HepG2 (cell line): ENCODE measurements around the gene TRIP6. TPM values are rescaled to one million over a fixed set of nuclear protein-coding genes. Genes with fewer than 3 reads are reported as not detected.

ENCODE experiments used
- BRCA1 ChIP-seq: sonication (generic); formaldehyde crosslinking; IDR thresholded peaks from 2 replicates; pipeline ENCODE4 v1.4.0; 2020; ENCODE audit warnings: missing genetic modification reagents
- CSRNP2 ChIP-seq: sonication (generic); formaldehyde crosslinking; conservative IDR thresholded peaks from 2 replicates; pipeline ENCODE4 v1.8.0; 2022; ENCODE audit warnings: low read depth, missing genetic modification reagents
- PLSCR1 ChIP-seq: sonication (generic); formaldehyde crosslinking; IDR thresholded peaks from 2 replicates; pipeline ENCODE4 v1.5.0; 2020; ENCODE audit warnings: missing genetic modification reagents, mild to moderate bottlenecking, borderline replicate concordance
- RELA ChIP-seq: sonication (generic); formaldehyde crosslinking; IDR thresholded peaks from 2 replicates; pipeline ENCODE4 v1.4.0; 2020; ENCODE audit warnings: missing genetic modification reagents
- ZBED4 ChIP-seq: sonication (generic); formaldehyde crosslinking; IDR thresholded peaks from 2 replicates; pipeline ENCODE4 v1.4.0; 2020; ENCODE audit warnings: missing genetic modification reagents, borderline replicate concordance
- ZBTB8A ChIP-seq: sonication (generic); formaldehyde crosslinking; IDR thresholded peaks from 2 replicates; pipeline ENCODE4 v1.4.0; 2020; ENCODE audit warnings: mild to moderate bottlenecking, low read depth, missing genetic modification reagents, borderline replicate concordance
- ZHX2 ChIP-seq, 2 experiments: sonication (generic) in 1 of 2; formaldehyde crosslinking in 1 of 2; IDR thresholded peaks; 2 replicates each; pipeline versions ENCODE4 v1.6.1 to v1.9.0; 2014 to 2022; ENCODE audit warnings: antibody characterized with exemption in 1 of 2, borderline replicate concordance in 1 of 2, inconsistent platforms in 1 of 2, low read depth in 1 of 2, missing genetic modification reagents in 1 of 2
- ZNF589 ChIP-seq: sonication (generic); formaldehyde crosslinking; conservative IDR thresholded peaks from 2 replicates; pipeline ENCODE4 v1.8.0; 2022; ENCODE audit warnings: mild to moderate bottlenecking, moderate library complexity, missing genetic modification reagents
- ZNF607 ChIP-seq: sonication (generic); formaldehyde crosslinking; IDR thresholded peaks from 2 replicates; pipeline ENCODE4 v1.5.1; 2020; ENCODE audit warnings: missing genetic modification reagents, mild to moderate bottlenecking, borderline replicate concordance
- ZSCAN9 ChIP-seq: IDR thresholded peaks from 2 replicates; pipeline ENCODE4 v1.6.1; 2016; ENCODE audit warnings: borderline replicate concordance
- polyA plus RNA-seq, 8 experiments: library from polyadenylated mRNA; depleted of rRNA in 3 of 8; stranded (reverse) in 7 of 8; unstranded in 1 of 8; fragments of >200 nt; fragmentation: Illumina TruSeq in 4 of 8; extraction: Trizol in 4 of 8; gene quantifications; 2 replicates each; pipeline versions ENCODE4 v1.2.1 to v1.2.3, GENCODE V29; 2011 to 2016; ENCODE audit warnings: low read depth in 4 of 8, missing spikeins in 1 of 8, mixed read lengths in 1 of 8; ENCODE audit not compliant: insufficient read depth in 1 of 8
- total RNA-seq, 5 experiments: library from RNA; depleted of rRNA; stranded (reverse); fragments of >200 nt; fragmentation: Illumina TruSeq; extraction: Trizol; gene quantifications; 2 replicates each; pipeline ENCODE4 v1.2.3, GENCODE V29; 2016; ENCODE audit warnings: low read depth in 1 of 5
- TF ChIP-seq, protein P1 (sequence below): IDR thresholded peaks from 2 replicates; pipeline ENCODE4 v1.6.1; 2012; ENCODE audit warnings: low read length, improper control_type of control experiment

Gene TRIP6
- total and polyA plus RNA-seq, 2 of the 13 experiments (the other 11 are each of a cell fraction or from before 2014, with no cell fraction given): 0.34 to 0.38 TPM

GRCh38 chr7:100859856-100860255 is 7.3 kb upstream of the TRIP6 start (continued):
- TF ChIP-seq PLSCR1 (CRISPR knock-in tag) (no peak), ZNF589 (CRISPR knock-in tag) (no peak), ZSCAN9 (CRISPR knock-in tag) (no peak), BRCA1 (no peak), ZBTB8A (no peak), ZNF607 (CRISPR knock-in tag) (no peak), ZHX2 (IDR thresholded peaks at IDR 0.05; ENCODE audit: low read depth) (no peak), ZHX2 (CRISPR knock-in tag; IDR thresholded peaks at IDR 0.05; ENCODE audit: borderline replicate concordance) (no peak), RELA (CRISPR knock-in tag) (no peak), CSRNP2 (CRISPR knock-in tag) (no peak), ZBED4 (CRISPR knock-in tag) (no peak)
- TF ChIP-seq, protein P1, sequence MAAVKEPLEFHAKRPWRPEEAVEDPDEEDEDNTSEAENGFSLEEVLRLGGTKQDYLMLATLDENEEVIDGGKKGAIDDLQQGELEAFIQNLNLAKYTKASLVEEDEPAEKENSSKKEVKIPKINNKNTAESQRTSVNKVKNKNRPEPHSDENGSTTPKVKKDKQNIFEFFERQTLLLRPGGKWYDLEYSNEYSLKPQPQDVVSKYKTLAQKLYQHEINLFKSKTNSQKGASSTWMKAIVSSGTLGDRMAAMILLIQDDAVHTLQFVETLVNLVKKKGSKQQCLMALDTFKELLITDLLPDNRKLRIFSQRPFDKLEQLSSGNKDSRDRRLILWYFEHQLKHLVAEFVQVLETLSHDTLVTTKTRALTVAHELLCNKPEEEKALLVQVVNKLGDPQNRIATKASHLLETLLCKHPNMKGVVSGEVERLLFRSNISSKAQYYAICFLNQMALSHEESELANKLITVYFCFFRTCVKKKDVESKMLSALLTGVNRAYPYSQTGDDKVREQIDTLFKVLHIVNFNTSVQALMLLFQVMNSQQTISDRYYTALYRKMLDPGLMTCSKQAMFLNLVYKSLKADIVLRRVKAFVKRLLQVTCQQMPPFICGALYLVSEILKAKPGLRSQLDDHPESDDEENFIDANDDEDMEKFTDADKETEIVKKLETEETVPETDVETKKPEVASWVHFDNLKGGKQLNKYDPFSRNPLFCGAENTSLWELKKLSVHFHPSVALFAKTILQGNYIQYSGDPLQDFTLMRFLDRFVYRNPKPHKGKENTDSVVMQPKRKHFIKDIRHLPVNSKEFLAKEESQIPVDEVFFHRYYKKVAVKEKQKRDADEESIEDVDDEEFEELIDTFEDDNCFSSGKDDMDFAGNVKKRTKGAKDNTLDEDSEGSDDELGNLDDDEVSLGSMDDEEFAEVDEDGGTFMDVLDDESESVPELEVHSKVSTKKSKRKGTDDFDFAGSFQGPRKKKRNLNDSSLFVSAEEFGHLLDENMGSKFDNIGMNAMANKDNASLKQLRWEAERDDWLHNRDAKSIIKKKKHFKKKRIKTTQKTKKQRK: no peak
- TF ChIP-seq, all 625 proteins: peak for 0
